NT2/D1 (cell line): ENCODE data around the gene RPS27A.
"Not testable (repeated sequence)": the region's sequence is repeated elsewhere in the genome, so short reads cannot be mapped to it uniquely, and the experiment has no call there.

Experiments used
- SUZ12 ChIP-seq: IDR thresholded peaks from 2 replicates; pipeline ENCODE4 v1.6.1; 2011; ENCODE audit not compliant: insufficient read length, insufficient read depth; ENCODE audit errors: extremely low read depth
- YY1 ChIP-seq: IDR thresholded peaks from 2 replicates; pipeline ENCODE4 v1.6.1; 2011; ENCODE audit not compliant: insufficient read length, insufficient read depth
- ZNF274 ChIP-seq: IDR thresholded peaks from 2 replicates; pipeline ENCODE4 v1.6.1; 2011; ENCODE audit warnings: mild to moderate bottlenecking, low read depth, low read length

DNA sequence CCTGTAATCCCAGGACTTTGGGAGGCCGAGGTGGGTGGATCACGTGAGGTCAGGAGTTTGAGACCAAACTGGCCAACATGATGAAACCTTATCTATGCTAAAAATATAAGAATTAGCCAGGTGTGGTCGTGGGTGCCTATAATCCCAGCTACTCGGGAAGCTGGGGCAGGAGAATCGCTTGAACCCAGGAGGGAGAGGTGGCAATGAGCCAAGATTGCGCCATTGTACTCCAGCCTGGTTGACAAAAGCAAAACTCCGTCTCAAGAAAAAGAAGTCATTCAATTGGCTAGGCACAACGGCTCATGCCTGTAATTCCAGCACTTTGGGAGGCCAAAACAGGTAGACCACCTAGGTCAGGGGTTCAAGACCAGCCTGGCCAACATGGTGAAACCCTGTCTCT lies 9.1 kb downstream of the RPS27A start:
- TF ChIP-seq YY1, ZNF274, SUZ12: not testable (repeated sequence)
